ENCODE results near the gene TMEM168.

DNA sequence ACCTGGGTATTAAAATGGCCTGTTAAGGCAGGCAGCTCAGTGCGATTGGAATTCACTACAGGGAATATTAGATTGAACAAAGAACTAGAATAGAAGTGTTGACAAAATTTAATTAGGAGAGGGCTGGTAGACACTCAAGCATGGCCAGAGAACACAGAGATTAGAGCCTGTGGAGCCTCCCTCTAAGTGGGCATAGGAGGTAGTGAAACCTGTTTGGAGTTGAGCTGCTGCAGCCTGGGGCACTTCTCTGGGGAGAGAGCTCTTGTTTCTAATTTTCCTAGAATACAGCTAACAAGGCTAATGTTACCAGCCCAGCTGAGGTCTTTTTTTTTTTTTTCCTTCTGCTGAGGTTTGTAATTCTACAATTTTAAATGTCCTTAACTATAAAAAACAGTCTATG lies 46.4 kb downstream of the TMEM168 start:
- TF ChIP-seq GATA2 (IDR thresholded peaks at IDR 0.05; ENCODE audit: low read depth, low read length) (no peak), GATA3 (IDR thresholded peaks at IDR 0.05; ENCODE audit: low read depth, low read length) (no peak)
